C1 segment of cervical spinal cord (tissue), 14 donors: ENCODE data around the gene POLR1F.

Source experiments
- DNase-seq, 14 donors: peaks; one replicate each; lab custom pipeline; 2025; lab: John Stamatoyannopoulos, UW

POLR1F gene

GRCh38 chr7:19675816-19676215 is 33.0 kb downstream of the POLR1F start:
- no peak for DNase-seq

- DNase-seq, result no peak
Observed at GRCh38 chr7:19674266-19674960, 34.4 kb downstream of the POLR1F start.

- no peak for DNase-seq
Observed at GRCh38 chr7:19670806-19671205, 38.0 kb downstream of the POLR1F start.

GRCh38 chr7:19665399-19666008 is 43.3 kb downstream of the POLR1F start:
- DNase-seq, result no peak

- no peak for DNase-seq
Observed at GRCh38 chr7:19663816-19664462, 44.9 kb downstream of the POLR1F start.

GRCh38 chr7:19648791-19649190 is 60.0 kb downstream of the POLR1F start:
- DNase-seq, result no peak
